H1 (cell line): ENCODE measurements around the gene CHST8. TPM values are rescaled to one million over a fixed set of nuclear protein-coding genes. Genes with fewer than 3 reads are reported as not detected.

ENCODE experiments used
- BRCA1 ChIP-seq: IDR thresholded peaks from 2 replicates; pipeline ENCODE4 v1.6.1; 2012; ENCODE audit warnings: low read depth, low read length, improper control_type of control experiment
- CHD2 ChIP-seq: IDR thresholded peaks from 2 replicates; pipeline ENCODE4 v1.6.1; 2012; ENCODE audit warnings: low read length, improper control_type of control experiment
- FOSL1 ChIP-seq: IDR thresholded peaks from 2 replicates; pipeline ENCODE4 v1.6.1; 2011; ENCODE audit warnings: mild to moderate bottlenecking, low read depth, low read length, moderate library complexity; ENCODE audit not compliant: insufficient read depth
- GTF2F1 ChIP-seq: IDR thresholded peaks from 2 replicates; pipeline ENCODE4 v1.6.1; 2012; ENCODE audit warnings: low read depth, low read length, improper control_type of control experiment, borderline replicate concordance
- HDAC6 ChIP-seq: IDR thresholded peaks from one replicate; pipeline ENCODE4 v1.7.1; 2012; ENCODE audit warnings: low read depth, mild to moderate bottlenecking, inconsistent platforms, low read length, moderate library complexity
- MAFK ChIP-seq: IDR thresholded peaks from 2 replicates; pipeline ENCODE4 v1.6.1; 2012; ENCODE audit warnings: low read depth, mild to moderate bottlenecking, improper control_type of control experiment, low read length
- POLR2A ChIP-seq, 2 experiments: IDR thresholded peaks; 1 replicate in 1 of 2; 2 replicates in 1 of 2; pipeline ENCODE4 v1.6.1; 2011; ENCODE audit warnings: low read depth in 2 of 2, low read length in 2 of 2, mild to moderate bottlenecking in 2 of 2; ENCODE audit errors: control extremely low read depth in 1 of 2
- SAP30 ChIP-seq: fragments of 300-600 bp; sonication (generic); IDR thresholded peaks from 2 replicates; pipeline ENCODE4 v1.7.1; 2012; ENCODE audit warnings: low read length, moderate library complexity, mild to moderate bottlenecking, inconsistent platforms; ENCODE audit not compliant: insufficient read depth, insufficient replicate concordance
- SP2 ChIP-seq: IDR thresholded peaks from 2 replicates; pipeline ENCODE4 v1.6.1; 2012; ENCODE audit warnings: mild to moderate bottlenecking, low read length, inconsistent platforms
- TAF7 ChIP-seq: optimal IDR thresholded peaks from 2 replicates; pipeline ENCODE3; 2011; ENCODE audit warnings: low read depth, mild to moderate bottlenecking, inconsistent platforms, low read length, moderate library complexity, borderline replicate concordance
- polyA plus RNA-seq, 7 experiments: library from polyadenylated mRNA; depleted of rRNA in 3 of 7; stranded (reverse) in 5 of 7; unstranded in 2 of 7; fragments of >200 nt in 5 of 7; fragments of 200-250 nt in 2 of 7; gene quantifications; 1 replicate in 5 of 7; 2 replicates in 1 of 7; 4 replicates in 1 of 7; pipeline versions ENCODE4 v1.2.1 to v1.2.3, GENCODE V29; 2011 to 2013; ENCODE audit warnings: missing spikeins in 2 of 7, mixed read lengths in 2 of 7
- total RNA-seq: library from RNA; stranded (reverse); fragmentation: NEBNext Ultra II Directional; extraction: Animal tissue kit (Norgen Biotek cat#: 25700); gene quantifications from 2 replicates; pipeline ENCODE4 v1.2.1, GENCODE V29; 2021

The CHST8 gene
- total and polyA plus RNA-seq, 2 of the 8 experiments (the other 6 are each of a cell fraction or from before 2014, with no cell fraction given) = 10.8 to 28.2 TPM

- TF ChIP-seq FOSL1 (no peak), BRCA1 (no peak), SAP30 (no peak), POLR2A (IDR thresholded peaks at IDR 0.05; ENCODE audit: control extremely low read depth in 1 of 2, low read depth in 2 of 2, low read length in 2 of 2) (no peak), SP2 (no peak), MAFK (no peak), HDAC6 (no peak), CHD2 (no peak), TAF7 (no peak), GTF2F1 (no peak)
Observed at GRCh38 chr19:33574824-33575223, 46.9 kb upstream of the CHST8 start (continued).
